Posterior vena cava (tissue), 2 donors: ENCODE measurements around the gene GIPC2. TPM values are rescaled to one million over a fixed set of nuclear protein-coding genes. Genes with fewer than 3 reads are reported as not detected.

Experiments used
- DNase-seq: peaks from one replicate; pipeline ENCODE4 v3.0.0-alpha.2; 2020; ENCODE audit warnings: low spot score
- intact Hi-C, 2 donors: fragments of 100-400 bp; cut with DNase I; formaldehyde crosslinking; loops; one replicate each; pipeline versions ENCODE4 v1.14.1 to v1.14.2; 2022 to 2023
- total RNA-seq, 2 donors: library from RNA; stranded (reverse); fragmentation: NEBNext Ultra II Directional; extraction: Animal tissue kit (Norgen Biotek cat#: 25700); gene quantifications; one replicate each; pipeline ENCODE4 v1.2.1, GENCODE V29; 2021
- donor health status: DM: yes; HTN: yes; CAD: no.
- donor health status: DM: yes; HTN: yes; CAD: no.

Gene GIPC2
- total RNA-seq, 2 donors from 2014 or later: 3.0 to 8.4 TPM

- DNase-seq: no peak
- intact Hi-C loops: no loop called here
Measured at GRCh38 chr1:78165816-78166215, 120.0 kb downstream of the GIPC2 start.

- intact Hi-C loops: no loop called here
- DNase-seq: no peak
Measured at GRCh38 chr1:78168306-78168705, 122.5 kb downstream of the GIPC2 start.

DNA sequence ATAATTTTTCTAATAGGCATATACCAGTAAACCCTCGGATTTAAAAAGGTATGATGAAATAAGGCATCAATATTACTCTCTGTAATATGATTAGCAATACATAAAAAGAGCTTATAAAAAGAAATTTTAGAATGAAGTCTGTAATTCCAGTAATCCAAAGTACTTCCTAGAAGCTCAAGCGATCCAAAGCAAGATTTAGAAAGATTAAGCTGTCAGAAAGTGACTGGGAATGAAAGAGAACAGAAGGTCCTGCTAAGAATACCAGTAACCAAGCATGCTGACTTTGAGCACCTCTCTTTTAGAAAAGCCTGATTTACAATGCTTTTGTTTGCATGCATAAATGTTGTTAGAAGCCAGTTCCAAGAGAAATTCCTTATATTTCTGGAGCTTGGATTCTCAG is 125.1 kb downstream of the GIPC2 start:
- intact Hi-C loops: no loop called here
- DNase-seq: no peak

DNA sequence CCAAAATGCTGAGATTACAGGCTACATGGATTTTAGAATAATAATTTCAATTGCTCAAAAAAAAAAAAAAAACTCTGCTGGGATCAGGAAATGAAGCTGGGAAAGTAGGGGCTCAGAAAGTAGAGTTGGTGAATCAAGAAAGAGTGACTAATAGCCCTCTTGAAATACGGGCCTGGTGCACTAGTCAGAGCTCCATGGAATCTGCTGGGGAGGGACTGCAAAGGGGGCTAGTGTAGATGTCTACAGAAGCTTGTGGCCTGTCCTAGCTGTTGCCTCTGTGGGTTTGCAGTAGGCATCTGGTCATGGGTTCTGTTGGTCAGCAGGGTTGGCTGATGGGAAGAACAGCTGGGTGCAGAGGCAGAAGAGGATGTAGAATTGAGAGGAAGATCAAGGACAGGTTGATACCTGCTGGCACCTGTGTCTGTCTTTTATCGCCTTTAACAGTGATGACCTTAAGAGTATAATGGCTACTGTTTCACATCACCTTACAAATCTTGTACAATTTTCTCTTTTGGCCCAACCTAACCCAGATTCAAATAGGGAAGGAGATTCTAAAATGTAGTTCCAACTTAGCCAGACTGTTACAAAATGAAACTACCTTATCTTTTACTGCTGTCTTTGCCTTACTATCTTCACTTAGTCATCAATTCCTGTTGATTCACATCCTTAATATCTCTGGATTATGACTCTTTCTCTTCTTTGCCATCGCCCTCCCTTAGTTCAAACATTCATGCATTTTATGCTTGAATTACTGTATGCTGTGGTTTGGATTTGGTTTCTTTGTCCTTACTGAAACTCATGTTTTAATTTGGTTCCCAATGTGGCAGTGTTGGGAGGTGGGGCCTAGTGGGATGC is 126.2 kb downstream of the GIPC2 start:
- DNase-seq: no peak
- intact Hi-C loops: no loop called here

- DNase-seq: no peak
Measured at GRCh38 chr1:78176448-78176847, 130.7 kb downstream of the GIPC2 start.

DNA sequence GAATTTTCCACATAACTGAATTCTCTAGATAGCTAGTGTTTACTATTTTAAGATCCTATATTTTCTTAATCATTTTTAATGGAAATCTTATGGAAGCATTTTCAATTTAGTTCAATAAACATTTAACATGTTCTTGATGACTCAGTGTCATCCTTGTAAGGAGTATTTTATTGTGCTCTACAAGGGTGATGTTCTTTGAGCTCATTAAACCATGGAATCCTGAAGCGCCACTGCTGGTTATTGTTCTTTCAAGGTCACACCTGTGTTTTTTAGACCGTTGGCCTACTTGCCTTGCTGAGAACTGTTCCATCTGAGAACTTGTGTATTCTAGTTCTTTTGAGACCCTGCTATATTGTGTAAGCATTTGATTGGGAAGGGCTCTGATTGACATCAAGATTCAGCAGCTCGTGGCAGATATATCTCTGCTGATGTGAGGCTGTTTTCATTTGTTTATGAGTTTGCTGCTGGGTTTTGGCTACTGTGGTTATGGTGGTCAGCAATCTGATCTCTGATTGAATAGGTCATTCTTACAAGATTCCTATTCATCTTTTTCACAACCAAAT is 132.0 kb downstream of the GIPC2 start:
- intact Hi-C loops: no loop called here
- DNase-seq: no peak

More at GRCh38 chr1:78176448-78176847, 130.7 kb downstream of the GIPC2 start:
- intact Hi-C loops: no loop called here

GRCh38 chr1:78178816-78179215 is 133.1 kb downstream of the GIPC2 start:
- intact Hi-C loops: no loop called here
- DNase-seq: no peak

DNA sequence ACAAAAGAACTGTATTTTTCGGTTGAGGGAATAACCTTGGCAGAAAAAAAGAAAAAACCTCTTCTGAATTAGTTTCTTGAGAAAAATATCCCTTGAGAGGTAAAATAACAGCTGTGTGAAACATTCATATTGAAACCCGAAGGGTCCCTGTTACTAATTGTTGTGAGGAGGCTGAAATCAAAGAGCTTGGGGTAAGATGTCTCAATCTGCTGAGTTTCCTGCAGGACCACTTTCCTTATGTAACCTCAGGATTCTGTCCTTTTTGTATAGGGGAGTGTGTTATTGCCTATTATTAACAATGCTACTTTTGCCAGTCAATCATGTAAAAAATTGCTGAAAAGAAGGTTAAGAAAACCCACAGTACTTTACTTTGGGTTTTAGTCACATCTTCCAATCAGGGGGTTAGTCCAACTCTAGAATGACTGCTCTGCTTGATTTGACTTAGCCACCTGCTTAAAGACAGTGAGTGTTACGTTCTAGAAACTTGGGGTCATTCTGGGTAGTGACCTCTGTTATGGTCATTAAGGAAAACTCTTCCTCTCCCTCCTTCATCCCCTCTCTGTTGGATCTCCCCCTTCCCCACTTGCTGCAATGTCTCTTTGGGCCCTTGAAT is 138.8 kb downstream of the GIPC2 start:
- no peak for DNase-seq
- intact Hi-C loops: no loop called here

Other genes with a start within 250 kb of the GIPC2 start
- 100 to 1,000 TPM; 111 to 202 TPM for gene NEXN, start 157.3 kb upstream of the GIPC2 start, total RNA-seq
- gene FUBP1, start 66.9 kb upstream of the GIPC2 start, total RNA-seq: 10 to 100 TPM; 90.7 to 99.3 TPM
- 100 to 1,000 TPM in 1 of 2 donors, 10 to 100 TPM in 1; 77.3 to 229 TPM for gene DNAJB4, start 41.0 kb upstream of the GIPC2 start, total RNA-seq